Endothelial cell of umbilical vein (primary cell): ENCODE data around the gene CLEC20A.

Experiments
- CTCF ChIP-seq, 2 donors: IDR thresholded peaks; 1 replicate in 1 of 2; 2 replicates in 1 of 2; pipeline ENCODE4 v1.5.1; 2011; ENCODE audit warnings: low read length in 2 of 2, mild to moderate bottlenecking in 2 of 2, moderate library complexity in 2 of 2, control low read depth in 1 of 2, inconsistent platforms in 1 of 2, low read depth in 1 of 2; ENCODE audit not compliant: insufficient read depth in 1 of 2; ENCODE audit errors: extremely low read depth in 1 of 2
- GATA2 ChIP-seq: IDR thresholded peaks from 2 replicates; pipeline ENCODE4 v1.7.0; 2011; ENCODE audit warnings: low read depth, mild to moderate bottlenecking, moderate library complexity, mixed read lengths, low read length; ENCODE audit not compliant: insufficient read length, insufficient read depth
- MYC ChIP-seq: IDR thresholded peaks from one replicate; pipeline ENCODE4 v1.6.1; 2011; ENCODE audit warnings: mild to moderate bottlenecking, low read depth, low read length
- POLR2A ChIP-seq: IDR thresholded peaks from 2 replicates; pipeline ENCODE4 v1.6.1; 2012; ENCODE audit warnings: low read depth, mild to moderate bottlenecking, control low read depth, low read length

- no peak for TF ChIP-seq CTCF (IDR thresholded peaks at IDR 0.05; ENCODE audit: extremely low read depth in 1 of 2, insufficient read depth in 1 of 2, low read depth in 1 of 2, low read length in 2 of 2)
- TF ChIP-seq MYC = no peak
- TF ChIP-seq POLR2A = no peak
- TF ChIP-seq GATA2 = no peak
Measured at GRCh38 chr1:178486100-178487069, 10.4 kb downstream of the CLEC20A start.
